Lower leg skin (tissue), 3 donors: Measurements from ENCODE around the gene PPM1B.

Experiments used
- CTCF ChIP-seq, 3 donors: fragments of 450-650 bp; IDR thresholded peaks; one replicate each; pipeline ENCODE4 v1.5.1; 2016; ENCODE audit warnings: antibody characterized with exemption in 3 of 3, mild to moderate bottlenecking in 3 of 3, moderate library complexity in 2 of 3
- POLR2A ChIP-seq, 2 donors: fragments of 450-650 bp; IDR thresholded peaks; one replicate each; pipeline ENCODE4 v1.6.1; 2016 to 2017; ENCODE audit warnings: antibody characterized with exemption in 2 of 2, mild to moderate bottlenecking in 1 of 2, moderate library complexity in 1 of 2

DNA sequence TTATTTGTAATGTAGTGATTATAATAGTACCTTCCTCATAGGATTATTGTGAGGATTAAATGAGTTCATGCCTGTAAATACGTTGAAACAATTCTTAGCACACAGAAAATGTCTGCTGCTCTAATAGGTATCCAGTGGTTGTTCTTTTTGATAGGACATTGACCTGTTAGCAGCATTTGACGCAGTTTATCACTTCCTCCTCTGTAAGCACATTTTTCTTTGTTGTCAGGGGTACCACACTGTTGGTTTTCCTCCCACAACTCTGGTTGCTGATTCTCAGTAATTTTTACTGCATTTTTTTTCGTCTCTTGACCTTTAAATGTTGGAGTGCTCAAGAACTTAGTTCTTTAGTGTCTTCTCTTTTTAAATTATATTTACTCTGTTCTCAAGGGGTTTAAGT, 15.4 kb downstream of the PPM1B start:
- TF ChIP-seq CTCF (IDR thresholded peaks at IDR 0.05) (no peak), POLR2A (IDR thresholded peaks at IDR 0.05) (no peak)
